Inferior parietal cortex (tissue), 1 donor: Measurements from ENCODE around the gene LIMS2.

Experiments
- DNase-seq: peaks from one replicate; pipeline ENCODE4 v3.0.0-alpha.2; 2016; ENCODE audit errors: extremely low spot score

LIMS2 gene

DNA sequence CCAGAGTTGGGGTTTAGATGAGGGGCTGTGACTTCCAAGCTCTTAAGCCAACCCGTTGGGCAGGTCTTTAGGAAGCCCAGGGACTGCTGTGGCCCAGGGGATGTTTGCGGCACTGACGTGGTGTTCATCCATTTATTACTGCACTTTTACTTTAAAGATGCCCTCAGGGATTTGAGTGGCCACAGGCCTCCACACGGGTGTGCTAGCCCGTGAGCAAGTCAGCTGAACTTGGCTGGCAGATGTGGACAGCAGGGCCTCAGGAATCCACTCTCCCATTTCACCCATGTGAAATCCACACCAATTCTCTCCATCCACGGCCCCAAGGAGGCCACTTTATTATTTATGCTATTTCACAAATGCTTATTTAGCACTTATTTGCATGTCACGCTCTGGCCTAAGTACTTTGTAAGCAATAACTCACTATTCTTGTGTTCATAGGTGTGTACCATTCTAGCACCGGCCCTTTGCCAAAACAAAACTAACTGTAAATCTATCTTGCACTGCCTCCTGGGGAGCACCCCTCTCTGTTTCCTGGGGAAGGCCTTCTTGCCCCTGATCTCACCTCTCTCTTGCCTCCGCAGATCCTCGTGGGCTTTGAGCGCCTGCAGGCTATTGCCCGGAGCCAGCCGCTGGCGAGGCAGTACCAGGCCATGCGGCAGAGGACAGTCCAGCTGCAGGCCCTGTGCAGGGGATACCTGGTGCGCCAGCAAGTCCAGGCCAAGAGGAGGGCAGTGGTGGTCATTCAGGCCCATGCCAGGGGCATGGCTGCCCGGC is 68.5 kb downstream of the LIMS2 start:
- no peak for DNase-seq

- DNase-seq = no peak
Measured at GRCh38 chr2:127605691-127606263, 69.6 kb downstream of the LIMS2 start.

DNA sequence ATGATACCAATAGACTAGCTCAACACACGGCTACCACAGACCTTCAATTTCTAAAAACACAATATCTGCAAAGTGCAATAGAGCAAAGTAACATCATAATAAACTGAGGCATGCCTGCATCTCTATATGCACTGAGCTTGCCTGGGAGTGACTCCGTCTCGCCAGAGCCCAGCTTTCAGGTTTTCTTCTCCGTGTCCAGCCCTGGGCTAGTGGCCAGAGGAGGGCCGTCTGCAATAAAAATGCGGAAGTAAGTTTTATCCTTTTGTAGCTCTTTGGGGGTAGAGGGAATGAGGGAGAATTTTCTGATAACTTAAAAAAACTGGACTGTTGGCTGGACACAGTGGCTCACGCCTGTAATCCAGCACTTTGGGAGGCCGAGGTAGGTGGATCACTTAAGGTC is 70.3 kb downstream of the LIMS2 start:
- DNase-seq = no peak

GRCh38 chr2:127599211-127599610 is 76.1 kb downstream of the LIMS2 start:
- DNase-seq = no peak

GRCh38 chr2:127598711-127599110 is 76.6 kb downstream of the LIMS2 start:
- DNase-seq = no peak

DNA sequence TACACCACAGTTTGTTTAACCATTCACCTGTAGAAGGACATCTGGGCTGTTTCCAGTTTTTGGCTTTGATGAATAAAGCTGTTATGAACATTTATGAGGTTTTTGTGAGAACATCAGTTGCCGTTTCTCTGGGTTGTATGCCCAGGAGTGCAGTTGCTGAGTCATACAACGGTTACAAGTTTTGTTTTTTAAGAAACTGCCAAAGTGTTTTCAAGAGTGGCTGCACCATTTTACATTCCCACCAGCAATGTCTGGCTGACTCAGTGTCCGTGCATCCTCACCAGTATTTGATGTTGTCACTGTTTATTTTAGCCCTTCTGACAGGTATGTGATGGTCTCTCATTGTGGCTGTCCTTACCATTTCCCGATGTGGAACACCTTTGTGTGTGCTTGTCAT is 77.3 kb downstream of the LIMS2 start:
- no peak for DNase-seq

DNA sequence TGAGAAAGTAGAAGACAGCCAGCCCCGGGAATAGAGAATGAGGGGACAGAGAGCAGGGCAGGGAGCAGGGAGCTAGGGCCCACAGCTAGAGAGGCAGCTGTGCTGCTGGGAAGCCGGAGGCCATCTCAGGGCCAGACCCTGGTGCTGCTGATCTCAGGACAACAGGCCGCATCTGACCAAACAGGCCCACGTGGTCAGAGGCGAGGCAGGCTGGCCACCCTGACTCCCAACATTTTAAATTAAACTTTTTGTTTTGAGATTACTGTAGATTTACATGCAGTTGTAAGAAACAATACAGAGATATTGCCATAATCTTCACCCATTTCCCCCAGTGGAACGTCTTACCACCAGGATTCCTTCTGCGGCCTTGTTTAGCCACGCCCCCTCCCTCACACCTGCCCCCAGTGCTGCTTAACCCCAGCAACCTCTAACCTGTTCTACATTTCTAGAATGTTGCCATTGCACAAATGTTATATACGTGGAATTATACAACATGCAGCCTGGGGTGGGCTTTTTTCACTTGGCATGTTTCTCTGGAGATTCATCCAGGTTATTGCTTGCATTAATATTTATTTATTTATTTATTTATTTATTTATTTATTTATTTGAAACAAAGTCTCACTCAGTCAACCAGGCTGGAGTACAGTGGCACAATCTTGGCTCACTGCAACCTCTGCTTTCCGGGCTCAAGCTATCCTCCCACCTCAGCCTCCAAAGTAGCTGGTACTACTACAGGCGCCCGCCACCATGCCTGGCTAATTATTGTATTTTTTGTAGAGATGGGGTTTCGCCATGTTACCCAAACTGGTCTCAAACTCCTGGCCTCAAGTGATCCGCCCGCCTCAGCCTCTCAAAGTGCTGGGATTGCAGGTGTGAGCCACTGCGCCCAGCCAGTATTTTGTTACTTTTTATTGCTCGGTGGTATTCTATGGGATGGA is 78.0 kb downstream of the LIMS2 start:
- no peak for DNase-seq

- DNase-seq = no peak
Measured at GRCh38 chr2:127596311-127597045, 78.9 kb downstream of the LIMS2 start.

GRCh38 chr2:127594116-127594591 is 81.2 kb downstream of the LIMS2 start:
- no peak for DNase-seq

- DNase-seq = no peak
Measured at GRCh38 chr2:127593228-127594115, 81.9 kb downstream of the LIMS2 start.

DNA sequence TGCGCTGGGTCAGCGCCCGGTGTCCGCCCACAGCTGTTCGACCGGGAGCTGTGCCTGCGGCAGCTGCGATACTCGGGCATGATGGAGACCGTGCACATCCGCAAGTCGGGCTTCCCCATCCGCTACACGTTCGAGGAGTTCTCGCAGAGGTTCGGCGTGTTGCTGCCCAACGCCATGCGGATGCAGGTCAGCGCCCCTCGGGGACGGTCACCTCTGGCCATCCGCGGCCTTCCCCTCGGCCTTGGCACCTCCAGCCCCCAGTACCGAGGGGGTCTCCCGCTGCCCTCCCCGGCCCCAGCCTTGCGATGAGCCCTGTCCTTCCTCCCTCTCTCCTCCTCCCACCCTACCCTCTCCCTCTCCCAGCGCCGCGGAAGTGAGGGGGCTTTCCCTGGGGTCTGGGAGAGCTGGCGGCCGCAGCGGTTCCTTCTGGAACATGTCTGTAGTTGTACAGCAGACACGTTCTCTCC is 82.5 kb downstream of the LIMS2 start:
- DNase-seq = no peak

GRCh38 chr2:127591221-127591923 is 84.0 kb downstream of the LIMS2 start:
- DNase-seq = peak; percentile 65

- no peak for DNase-seq
Measured at GRCh38 chr2:127590386-127591190, 84.7 kb downstream of the LIMS2 start.

DNA sequence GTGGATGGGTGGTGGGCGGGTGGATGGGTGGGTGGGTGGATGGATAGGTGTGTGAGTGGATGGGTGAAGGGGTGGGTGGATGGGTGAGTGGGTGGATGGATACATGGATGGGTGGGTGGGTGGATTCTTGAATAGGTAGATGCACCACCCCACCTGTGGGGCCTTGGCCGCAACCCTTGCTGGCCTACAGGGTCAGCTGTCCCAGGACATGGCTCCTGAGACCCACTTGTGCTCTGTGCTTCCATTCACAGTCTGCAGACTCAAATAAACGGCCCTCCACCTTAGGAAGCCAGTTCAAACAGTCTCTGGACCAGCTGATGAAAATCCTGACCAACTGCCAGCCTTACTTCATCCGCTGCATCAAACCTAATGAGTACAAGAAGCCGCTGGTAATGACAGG is 85.5 kb downstream of the LIMS2 start:
- DNase-seq = no peak

DNA sequence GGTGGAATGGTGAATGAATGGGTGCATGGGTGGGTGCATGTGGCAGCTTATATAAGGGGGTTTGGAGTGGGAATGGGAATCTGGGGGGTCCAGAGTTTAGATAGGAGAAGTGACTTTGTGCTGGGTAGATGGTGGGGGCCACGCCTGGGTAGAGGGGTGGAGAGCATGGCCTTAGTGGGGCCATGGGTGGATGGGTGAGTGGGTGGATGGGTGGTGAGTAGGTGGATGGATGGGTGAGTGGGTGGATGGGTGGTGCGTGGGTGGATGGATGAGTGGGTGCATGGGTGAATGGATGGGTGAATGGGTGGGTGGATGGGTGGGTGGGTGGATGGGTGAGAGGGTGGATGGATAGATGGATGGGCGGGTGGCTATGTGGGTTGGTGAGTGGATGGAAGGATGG is 86.0 kb downstream of the LIMS2 start:
- no peak for DNase-seq
